Measurements from ENCODE around the gene RAPGEF1.

- TF ChIP-seq POLR2AphosphoS5 (IDR thresholded peaks at IDR 0.05) (no peak), CTCF (IDR thresholded peaks at IDR 0.05) (no peak), EP300 (IDR thresholded peaks at IDR 0.05) (no peak)
Observed at GRCh38 chr9:131685753-131686706, 53.8 kb downstream of the RAPGEF1 start.

Measured in sigmoid colon (tissue), 4 donors.